KOPT-K1 (cell line): ENCODE measurements around the gene GGPS1.
A peak's percentile ranks its signal among the peaks of the same experiment; 100 is the strongest.
"Not testable (repeated sequence)": the region's sequence is repeated elsewhere in the genome, so short reads cannot be mapped to it uniquely, and the experiment has no call there.

Experiments
- H3K27ac ChIP-seq: fragments of 200-600 bp; sonication (generic); 2 replicates; pipeline ENCODE4 v1.5.1; 2016; ENCODE audit warnings: antibody characterized with exemption, mild to moderate bottlenecking, low read depth, low read length; ENCODE audit not compliant: poor library complexity, severe bottlenecking
- H3K36me3 ChIP-seq: fragments of 200-600 bp; sonication (generic); 2 replicates; pipeline ENCODE4 v1.5.1; 2017; ENCODE audit warnings: antibody characterized with exemption, mild to moderate bottlenecking, low read length, moderate library complexity; ENCODE audit not compliant: insufficient read depth
- H3K9me3 ChIP-seq: fragments of 200-600 bp; sonication (generic); 2 replicates; pipeline ENCODE4 v1.5.1; 2017; ENCODE audit warnings: antibody characterized with exemption, low read length, mild to moderate bottlenecking; ENCODE audit not compliant: insufficient read depth, poor library complexity, severe bottlenecking

The GGPS1 gene

GRCh38 chr1:235295902-235296350 lies 32.4 kb upstream of the GGPS1 start:
- Histone ChIP-seq H3K27ac (peak overlapping the region; percentile 17), H3K36me3 (no peaks in the 10 kb centered on the region), H3K9me3 (peaks cover 14% of the 10 kb centered on the region)

GRCh38 chr1:235296729-235297128 lies 31.6 kb upstream of the GGPS1 start:
- Histone ChIP-seq H3K9me3 (peaks cover 14% of the 10 kb centered on the region), H3K27ac (peak overlapping the region; percentile 76)

DNA sequence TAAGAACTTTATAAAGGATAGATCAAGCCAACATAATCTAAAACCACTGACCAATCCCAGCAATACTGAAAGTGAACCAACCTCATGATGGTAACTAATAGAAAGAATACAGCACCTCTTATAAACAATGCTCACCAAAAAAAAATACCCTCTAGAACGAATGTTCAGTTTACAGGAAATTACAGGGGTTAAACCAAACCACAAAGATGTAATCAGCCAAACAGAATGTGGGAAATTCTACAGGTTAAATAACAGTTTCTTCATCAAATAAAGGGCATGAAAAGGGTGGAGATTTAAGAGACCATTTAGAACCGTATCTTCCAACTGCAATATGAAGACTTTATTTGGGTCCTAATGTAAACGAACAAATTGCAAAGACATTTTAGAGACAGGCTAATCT lies 30.8 kb upstream of the GGPS1 start:
- H3K9me3 ChIP-seq = peaks cover 14% of the 10 kb centered on the region
- H3K36me3 ChIP-seq = no peaks in the 10 kb centered on the region
- peak overlapping the region; percentile 76 for H3K27ac ChIP-seq

More at GRCh38 chr1:235296729-235297128, 31.6 kb upstream of the GGPS1 start:
- no peaks in the 10 kb centered on the region for H3K36me3 ChIP-seq

GRCh38 chr1:235298758-235299157 lies 29.6 kb upstream of the GGPS1 start:
- Histone ChIP-seq H3K9me3 (peaks cover 14% of the 10 kb centered on the region), H3K27ac (peak overlapping the region; percentile 62), H3K36me3 (0 out of 2 replicates have a peak, but pooled peaks cover 4% of the 10 kb centered on the region)

GRCh38 chr1:235299169-235299858 lies 29.1 kb upstream of the GGPS1 start:
- H3K36me3 ChIP-seq = 0 out of 2 replicates have a peak, but pooled peaks cover 4% of the 10 kb centered on the region
- peak overlapping the region; percentile 62 for H3K27ac ChIP-seq

GRCh38 chr1:235302143-235302542 lies 26.2 kb upstream of the GGPS1 start:
- Histone ChIP-seq H3K9me3 (no peaks in the 10 kb centered on the region), H3K27ac (no peak overlapping the region), H3K36me3 (0 out of 2 replicates have a peak, but pooled peaks cover 4% of the 10 kb centered on the region)

More at GRCh38 chr1:235299169-235299858, 29.1 kb upstream of the GGPS1 start:
- H3K9me3 ChIP-seq = peaks cover 14% of the 10 kb centered on the region

DNA sequence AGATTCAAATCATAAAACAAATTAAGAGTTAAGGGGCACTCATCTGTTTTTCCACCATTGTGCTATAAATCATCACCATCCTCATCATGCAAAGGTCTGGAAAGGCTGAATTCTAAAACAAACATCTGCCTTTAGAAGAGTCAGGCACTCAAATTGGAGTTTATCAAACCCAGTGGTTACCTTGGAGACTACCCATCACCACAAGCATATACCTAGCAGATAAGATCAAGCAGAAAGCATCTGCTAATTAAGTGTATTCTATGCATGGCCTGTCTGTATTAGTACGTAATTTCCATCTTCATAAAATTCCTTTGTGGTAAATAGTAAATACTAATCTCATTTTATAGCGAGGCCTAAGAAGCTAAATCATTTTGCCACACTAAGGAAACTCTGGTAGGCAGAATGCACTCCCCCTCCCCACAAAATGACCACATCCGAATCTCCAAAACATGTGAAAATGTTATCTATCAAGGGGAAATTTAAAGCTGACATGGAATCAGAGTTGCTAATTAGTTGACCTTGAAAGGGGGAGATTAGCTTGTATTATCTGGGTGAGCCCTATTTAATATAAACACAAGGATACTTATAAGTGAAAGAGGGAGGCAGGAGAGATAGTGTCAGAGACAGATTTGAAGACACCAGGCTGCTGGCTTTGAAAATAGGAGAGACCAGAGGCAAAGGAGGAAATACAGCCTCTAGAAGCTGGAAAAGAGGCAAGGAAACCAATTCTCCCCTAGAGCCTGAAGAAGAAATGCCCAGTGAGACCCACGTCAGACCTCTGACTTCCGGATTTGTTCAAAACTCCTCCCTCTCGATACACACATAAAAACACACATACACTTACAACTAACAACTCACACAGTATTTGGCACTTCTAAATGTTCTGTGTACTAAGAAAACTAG lies 23.6 kb upstream of the GGPS1 start:
- Histone ChIP-seq H3K36me3 (0 out of 2 replicates have a peak, but pooled peaks cover 4% of the 10 kb centered on the region), H3K9me3 (no peaks in the 10 kb centered on the region), H3K27ac (peak overlapping the region; percentile 12)

DNA sequence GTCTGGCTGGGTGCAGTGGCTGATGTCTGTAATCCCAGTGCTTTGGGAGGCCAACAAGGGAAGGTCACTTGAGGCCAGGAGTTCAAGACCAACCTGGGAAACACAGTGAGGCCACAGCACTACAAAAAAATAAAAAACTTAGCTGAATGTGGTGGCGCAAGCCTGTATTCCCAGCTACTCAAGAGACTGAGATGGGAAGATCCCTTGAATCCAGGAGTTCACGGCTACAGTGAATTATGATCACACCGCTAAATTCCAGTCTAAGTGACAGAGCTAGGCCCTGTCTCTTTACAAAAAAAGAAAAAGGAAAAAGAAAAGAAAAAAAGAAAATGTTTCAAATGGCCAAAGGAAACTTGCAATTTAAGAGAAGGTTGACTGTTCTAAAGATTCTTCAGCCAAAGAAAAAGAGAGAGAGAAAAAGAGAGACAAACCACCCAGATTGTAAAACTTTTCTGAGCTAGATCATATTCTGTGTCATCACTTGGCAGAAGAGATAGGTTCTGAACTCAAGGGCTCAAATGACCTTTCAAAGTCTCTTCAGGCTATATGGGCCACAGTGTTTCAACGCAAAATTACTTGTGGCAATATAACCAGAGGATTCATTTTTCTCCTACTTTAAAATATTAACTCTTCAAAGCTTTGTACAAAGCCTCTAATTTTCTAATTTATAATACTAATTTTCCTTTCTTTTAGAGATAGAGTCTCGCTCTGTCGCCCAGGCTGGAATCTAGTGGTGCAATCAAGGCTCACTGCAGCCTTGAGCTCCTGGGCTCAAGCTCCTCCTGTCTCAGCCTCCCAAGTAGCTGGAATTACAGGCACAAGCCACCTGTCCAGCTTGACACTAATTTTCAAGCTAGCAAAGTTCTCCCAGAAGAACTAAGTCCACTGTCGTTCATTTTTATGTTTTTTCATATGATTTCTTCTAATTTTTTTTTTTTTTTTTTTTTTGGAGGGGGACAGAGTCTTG lies 20.9 kb upstream of the GGPS1 start:
- Histone ChIP-seq H3K9me3 (no peaks in the 10 kb centered on the region), H3K36me3 (peaks cover 22% of the 10 kb centered on the region), H3K27ac (no peak overlapping the region)

- H3K27ac ChIP-seq, H3K9me3 ChIP-seq: not testable (repeated sequence)
- peaks cover 19% of the 10 kb centered on the region for H3K36me3 ChIP-seq
Observed at GRCh38 chr1:235309206-235309605, 19.2 kb upstream of the GGPS1 start.

GRCh38 chr1:235313262-235313661 lies 15.1 kb upstream of the GGPS1 start:
- Histone ChIP-seq H3K9me3 (no peaks in the 10 kb centered on the region), H3K36me3 (peaks cover 25% of the 10 kb centered on the region), H3K27ac (peak overlapping the region; percentile 2)

DNA sequence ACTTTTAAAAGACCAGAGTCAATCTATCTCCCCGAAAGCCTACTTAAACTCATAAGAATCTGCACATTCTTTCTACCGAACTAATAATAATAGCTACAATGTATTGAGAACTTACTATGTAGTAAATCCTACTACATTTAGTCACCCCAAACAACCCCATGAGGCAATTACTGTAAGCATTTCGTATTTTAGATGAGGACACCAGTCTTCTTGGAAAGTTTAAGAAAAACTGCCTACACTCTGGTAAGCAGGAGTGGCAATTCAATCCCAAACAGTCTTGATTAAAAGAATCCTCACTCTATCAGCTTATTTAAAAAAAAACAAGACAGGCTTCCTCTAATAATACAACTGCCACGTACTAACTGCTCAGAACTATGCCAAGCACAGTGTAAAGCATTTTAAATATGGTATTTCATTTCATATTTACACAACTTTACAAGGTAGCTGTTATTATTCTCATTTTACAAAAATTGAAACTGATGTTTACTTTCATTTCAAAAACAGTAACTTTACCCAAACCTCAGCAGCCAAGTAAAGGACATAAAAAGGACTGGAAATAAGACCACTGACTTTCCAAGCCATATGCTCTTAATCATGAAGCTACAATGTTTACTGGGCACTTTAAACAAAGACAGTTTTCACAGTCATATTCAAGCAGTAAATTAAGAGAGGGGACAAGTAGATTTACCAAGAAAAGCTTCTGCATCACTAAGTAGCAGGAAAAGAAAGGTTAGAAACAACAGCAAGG lies 14.3 kb upstream of the GGPS1 start:
- Histone ChIP-seq H3K36me3 (peaks cover 33% of the 10 kb centered on the region), H3K9me3 (no peaks in the 10 kb centered on the region), H3K27ac (peak overlapping the region; percentile 9)

DNA sequence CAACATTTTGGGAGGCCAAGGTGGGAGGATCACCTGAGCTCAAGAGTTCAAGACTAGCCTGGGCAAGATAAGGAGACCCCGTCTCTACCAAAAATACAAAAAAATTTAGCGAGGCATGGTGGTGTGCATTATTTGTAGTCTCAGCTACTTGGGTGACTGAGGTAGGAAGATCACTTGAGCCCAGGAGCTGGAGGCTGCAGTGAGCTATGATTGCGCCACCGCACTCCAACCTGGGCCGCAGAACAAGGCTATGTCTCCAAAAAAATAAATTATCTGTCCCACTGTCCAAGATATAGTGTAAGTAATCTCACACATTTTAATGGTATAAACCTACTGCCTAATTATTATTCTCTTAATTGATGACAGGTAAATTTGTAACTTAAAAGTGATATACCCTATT lies 13.2 kb upstream of the GGPS1 start:
- peaks cover 41% of the 10 kb centered on the region for H3K36me3 ChIP-seq
- H3K27ac ChIP-seq = no peak overlapping the region
- no peaks in the 10 kb centered on the region for H3K9me3 ChIP-seq

GRCh38 chr1:235315735-235316134 lies 12.6 kb upstream of the GGPS1 start:
- H3K27ac ChIP-seq = no peak overlapping the region
- peaks cover 42% of the 10 kb centered on the region for H3K36me3 ChIP-seq
- H3K9me3 ChIP-seq = no peaks in the 10 kb centered on the region

- Histone ChIP-seq H3K9me3 (no peaks in the 10 kb centered on the region), H3K27ac (no peak overlapping the region), H3K36me3 (peaks cover 43% of the 10 kb centered on the region)
Observed at GRCh38 chr1:235317168-235317567, 11.2 kb upstream of the GGPS1 start.
